K562 (cell line): ENCODE measurements around the gene FAM118B.

Experiments used
- CHCHD3 ChIP-seq: fragments of 250-450 bp; sonication (Bioruptor Pico); IDR thresholded peaks from 2 replicates; pipeline ENCODE4 v2.1.2; 2022; ENCODE audit warnings: mild to moderate bottlenecking
- CHD1 ChIP-seq: fragments of 200-600 bp; sonication (generic); IDR thresholded peaks from one replicate; pipeline ENCODE4 v1.6.1; 2012; ENCODE audit warnings: mild to moderate bottlenecking, moderate library complexity, low read length, inconsistent platforms
- HMG20A ChIP-seq: fragments of 450-650 bp; formaldehyde crosslinking; conservative IDR thresholded peaks from 2 replicates; pipeline ENCODE4 v1.4.0; 2020; ENCODE audit warnings: mild to moderate bottlenecking, mixed read lengths
- MAFF ChIP-seq: IDR thresholded peaks from 2 replicates; pipeline ENCODE4 v1.6.1; 2012; ENCODE audit warnings: low read length, improper control_type of control experiment
- NFRKB ChIP-seq: fragments of 450-650 bp; IDR thresholded peaks from 2 replicates; pipeline ENCODE4 v1.6.1; 2016; ENCODE audit warnings: low read depth
- PKNOX1 ChIP-seq: fragments of 450-650 bp; IDR thresholded peaks from 2 replicates; pipeline ENCODE4 v1.6.1; 2016
- SIN3A ChIP-seq, 2 experiments: fragments of 150-350 bp in 1 of 2; IDR thresholded peaks; 2 replicates each; pipeline ENCODE4 v1.6.1; 2011 to 2016; ENCODE audit warnings: borderline replicate concordance in 2 of 2, low read depth in 2 of 2, low read length in 2 of 2, mild to moderate bottlenecking in 2 of 2, moderate library complexity in 2 of 2; ENCODE audit not compliant: control insufficient read depth in 1 of 2
- TF ChIP-seq, protein P1 (sequence below), 3 experiments: IDR thresholded peaks in 2 of 3; conservative IDR thresholded peaks in 1 of 3; 2 replicates each; pipeline ENCODE4 v1.5.1; 2011 to 2012; ENCODE audit warnings: low read length in 3 of 3, mild to moderate bottlenecking in 3 of 3, control low read depth in 2 of 3, improper control_type of control experiment in 1 of 3, inconsistent platforms in 1 of 3, low read depth in 1 of 3, mixed read lengths in 1 of 3, moderate library complexity in 1 of 3; ENCODE audit not compliant: insufficient read depth in 2 of 3
- TF ChIP-seq, protein P2 (sequence below): sonication (generic); formaldehyde crosslinking; IDR thresholded peaks from 2 replicates; pipeline ENCODE4 v1.8.0; 2022; ENCODE audit warnings: mild to moderate bottlenecking, missing genetic modification reagents
- TF ChIP-seq, protein P3 (sequence below): sonication (generic); formaldehyde crosslinking; IDR thresholded peaks from 2 replicates; pipeline ENCODE4 v1.8.0; 2023; ENCODE audit warnings: mild to moderate bottlenecking, missing genetic modification reagents

- TF ChIP-seq, protein P1, sequence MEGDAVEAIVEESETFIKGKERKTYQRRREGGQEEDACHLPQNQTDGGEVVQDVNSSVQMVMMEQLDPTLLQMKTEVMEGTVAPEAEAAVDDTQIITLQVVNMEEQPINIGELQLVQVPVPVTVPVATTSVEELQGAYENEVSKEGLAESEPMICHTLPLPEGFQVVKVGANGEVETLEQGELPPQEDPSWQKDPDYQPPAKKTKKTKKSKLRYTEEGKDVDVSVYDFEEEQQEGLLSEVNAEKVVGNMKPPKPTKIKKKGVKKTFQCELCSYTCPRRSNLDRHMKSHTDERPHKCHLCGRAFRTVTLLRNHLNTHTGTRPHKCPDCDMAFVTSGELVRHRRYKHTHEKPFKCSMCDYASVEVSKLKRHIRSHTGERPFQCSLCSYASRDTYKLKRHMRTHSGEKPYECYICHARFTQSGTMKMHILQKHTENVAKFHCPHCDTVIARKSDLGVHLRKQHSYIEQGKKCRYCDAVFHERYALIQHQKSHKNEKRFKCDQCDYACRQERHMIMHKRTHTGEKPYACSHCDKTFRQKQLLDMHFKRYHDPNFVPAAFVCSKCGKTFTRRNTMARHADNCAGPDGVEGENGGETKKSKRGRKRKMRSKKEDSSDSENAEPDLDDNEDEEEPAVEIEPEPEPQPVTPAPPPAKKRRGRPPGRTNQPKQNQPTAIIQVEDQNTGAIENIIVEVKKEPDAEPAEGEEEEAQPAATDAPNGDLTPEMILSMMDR (IDR thresholded peaks at IDR 0.05 in 2 of 3, conservative IDR thresholded peaks at IDR 0.05 in 1 of 3; ENCODE audit: insufficient read depth in 2 of 3, low read depth in 1 of 3, low read length in 3 of 3): no peak
- TF ChIP-seq PKNOX1 (no peak), CHD1 (no peak), CHCHD3 (no peak), NFRKB (no peak), HMG20A (CRISPR knock-in tag) (no peak), MAFF (no peak), SIN3A (IDR thresholded peaks at IDR 0.05; ENCODE audit: borderline replicate concordance in 2 of 2, control insufficient read depth in 1 of 2, low read depth in 2 of 2, low read length in 2 of 2) (no peak)
- TF ChIP-seq, protein P2, sequence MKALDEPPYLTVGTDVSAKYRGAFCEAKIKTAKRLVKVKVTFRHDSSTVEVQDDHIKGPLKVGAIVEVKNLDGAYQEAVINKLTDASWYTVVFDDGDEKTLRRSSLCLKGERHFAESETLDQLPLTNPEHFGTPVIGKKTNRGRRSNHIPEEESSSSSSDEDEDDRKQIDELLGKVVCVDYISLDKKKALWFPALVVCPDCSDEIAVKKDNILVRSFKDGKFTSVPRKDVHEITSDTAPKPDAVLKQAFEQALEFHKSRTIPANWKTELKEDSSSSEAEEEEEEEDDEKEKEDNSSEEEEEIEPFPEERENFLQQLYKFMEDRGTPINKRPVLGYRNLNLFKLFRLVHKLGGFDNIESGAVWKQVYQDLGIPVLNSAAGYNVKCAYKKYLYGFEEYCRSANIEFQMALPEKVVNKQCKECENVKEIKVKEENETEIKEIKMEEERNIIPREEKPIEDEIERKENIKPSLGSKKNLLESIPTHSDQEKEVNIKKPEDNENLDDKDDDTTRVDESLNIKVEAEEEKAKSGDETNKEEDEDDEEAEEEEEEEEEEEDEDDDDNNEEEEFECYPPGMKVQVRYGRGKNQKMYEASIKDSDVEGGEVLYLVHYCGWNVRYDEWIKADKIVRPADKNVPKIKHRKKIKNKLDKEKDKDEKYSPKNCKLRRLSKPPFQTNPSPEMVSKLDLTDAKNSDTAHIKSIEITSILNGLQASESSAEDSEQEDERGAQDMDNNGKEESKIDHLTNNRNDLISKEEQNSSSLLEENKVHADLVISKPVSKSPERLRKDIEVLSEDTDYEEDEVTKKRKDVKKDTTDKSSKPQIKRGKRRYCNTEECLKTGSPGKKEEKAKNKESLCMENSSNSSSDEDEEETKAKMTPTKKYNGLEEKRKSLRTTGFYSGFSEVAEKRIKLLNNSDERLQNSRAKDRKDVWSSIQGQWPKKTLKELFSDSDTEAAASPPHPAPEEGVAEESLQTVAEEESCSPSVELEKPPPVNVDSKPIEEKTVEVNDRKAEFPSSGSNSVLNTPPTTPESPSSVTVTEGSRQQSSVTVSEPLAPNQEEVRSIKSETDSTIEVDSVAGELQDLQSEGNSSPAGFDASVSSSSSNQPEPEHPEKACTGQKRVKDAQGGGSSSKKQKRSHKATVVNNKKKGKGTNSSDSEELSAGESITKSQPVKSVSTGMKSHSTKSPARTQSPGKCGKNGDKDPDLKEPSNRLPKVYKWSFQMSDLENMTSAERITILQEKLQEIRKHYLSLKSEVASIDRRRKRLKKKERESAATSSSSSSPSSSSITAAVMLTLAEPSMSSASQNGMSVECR: no peak
- TF ChIP-seq, protein P3, sequence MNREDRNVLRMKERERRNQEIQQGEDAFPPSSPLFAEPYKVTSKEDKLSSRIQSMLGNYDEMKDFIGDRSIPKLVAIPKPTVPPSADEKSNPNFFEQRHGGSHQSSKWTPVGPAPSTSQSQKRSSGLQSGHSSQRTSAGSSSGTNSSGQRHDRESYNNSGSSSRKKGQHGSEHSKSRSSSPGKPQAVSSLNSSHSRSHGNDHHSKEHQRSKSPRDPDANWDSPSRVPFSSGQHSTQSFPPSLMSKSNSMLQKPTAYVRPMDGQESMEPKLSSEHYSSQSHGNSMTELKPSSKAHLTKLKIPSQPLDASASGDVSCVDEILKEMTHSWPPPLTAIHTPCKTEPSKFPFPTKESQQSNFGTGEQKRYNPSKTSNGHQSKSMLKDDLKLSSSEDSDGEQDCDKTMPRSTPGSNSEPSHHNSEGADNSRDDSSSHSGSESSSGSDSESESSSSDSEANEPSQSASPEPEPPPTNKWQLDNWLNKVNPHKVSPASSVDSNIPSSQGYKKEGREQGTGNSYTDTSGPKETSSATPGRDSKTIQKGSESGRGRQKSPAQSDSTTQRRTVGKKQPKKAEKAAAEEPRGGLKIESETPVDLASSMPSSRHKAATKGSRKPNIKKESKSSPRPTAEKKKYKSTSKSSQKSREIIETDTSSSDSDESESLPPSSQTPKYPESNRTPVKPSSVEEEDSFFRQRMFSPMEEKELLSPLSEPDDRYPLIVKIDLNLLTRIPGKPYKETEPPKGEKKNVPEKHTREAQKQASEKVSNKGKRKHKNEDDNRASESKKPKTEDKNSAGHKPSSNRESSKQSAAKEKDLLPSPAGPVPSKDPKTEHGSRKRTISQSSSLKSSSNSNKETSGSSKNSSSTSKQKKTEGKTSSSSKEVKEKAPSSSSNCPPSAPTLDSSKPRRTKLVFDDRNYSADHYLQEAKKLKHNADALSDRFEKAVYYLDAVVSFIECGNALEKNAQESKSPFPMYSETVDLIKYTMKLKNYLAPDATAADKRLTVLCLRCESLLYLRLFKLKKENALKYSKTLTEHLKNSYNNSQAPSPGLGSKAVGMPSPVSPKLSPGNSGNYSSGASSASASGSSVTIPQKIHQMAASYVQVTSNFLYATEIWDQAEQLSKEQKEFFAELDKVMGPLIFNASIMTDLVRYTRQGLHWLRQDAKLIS (CRISPR knock-in tag): no peak
Observed at GRCh38 chr11:126197277-126197939, 14.2 kb upstream of the FAM118B start.
